ENCODE data around the gene TAF4B.

GRCh38 chr18:26206488-26206887, 19.8 kb upstream of the TAF4B start:
- no peak for TF ChIP-seq CTCF (conservative IDR thresholded peaks at IDR 0.05 in 1 of 2, IDR thresholded peaks at IDR 0.05 in 1 of 2; ENCODE audit: low read depth in 1 of 2, low read length in 2 of 2)
- TF ChIP-seq EZH2 (IDR thresholded peaks at IDR 0.05; ENCODE audit: low read length, missing control alignments) = no peak
